Brain microvascular endothelial cell (primary cell): ENCODE data around the gene THSD7B.

Experiments
- DNase-seq: peaks from one replicate; pipeline ENCODE4 v3.0.0-alpha.2; 2020
- H3K27ac ChIP-seq: fragments of 250-450 bp; sonication (Bioruptor Pico); 2 replicates; pipeline ENCODE4 v1.5.1; 2020; ENCODE audit warnings: mild to moderate bottlenecking, moderate library complexity
- H3K27me3 ChIP-seq: fragments of 250-450 bp; sonication (Bioruptor Pico); replicated peaks from 2 replicates; pipeline ENCODE4 v1.5.1; 2020; ENCODE audit warnings: mild to moderate bottlenecking
- H3K36me3 ChIP-seq: fragments of 250-450 bp; sonication (Bioruptor Pico); replicated peaks from 2 replicates; pipeline ENCODE4 v1.5.1; 2020; ENCODE audit warnings: mild to moderate bottlenecking
- H3K4me3 ChIP-seq: 2 replicates; pipeline ENCODE4 v1.5.1; 2011; ENCODE audit warnings: low read depth, mild to moderate bottlenecking, control low read depth, low read length, moderate library complexity
- in situ Hi-C: cut with HindIII; loops from 2 replicates; pipeline ENCODE4 v1.10.0; 2017; ENCODE audit warnings: low sequenced_read_pairs, low pct_ligation_motif_present
- TF ChIP-seq, protein P1 (sequence below): IDR thresholded peaks from 2 replicates; pipeline ENCODE4 v1.5.1; 2011; ENCODE audit warnings: low read depth, mild to moderate bottlenecking, moderate library complexity, low read length, control low read depth, inconsistent platforms; ENCODE audit errors: missing control alignments

THSD7B gene

GRCh38 chr2:136919682-136920081 is 154.3 kb downstream of the THSD7B start:
- TF ChIP-seq, protein P1, sequence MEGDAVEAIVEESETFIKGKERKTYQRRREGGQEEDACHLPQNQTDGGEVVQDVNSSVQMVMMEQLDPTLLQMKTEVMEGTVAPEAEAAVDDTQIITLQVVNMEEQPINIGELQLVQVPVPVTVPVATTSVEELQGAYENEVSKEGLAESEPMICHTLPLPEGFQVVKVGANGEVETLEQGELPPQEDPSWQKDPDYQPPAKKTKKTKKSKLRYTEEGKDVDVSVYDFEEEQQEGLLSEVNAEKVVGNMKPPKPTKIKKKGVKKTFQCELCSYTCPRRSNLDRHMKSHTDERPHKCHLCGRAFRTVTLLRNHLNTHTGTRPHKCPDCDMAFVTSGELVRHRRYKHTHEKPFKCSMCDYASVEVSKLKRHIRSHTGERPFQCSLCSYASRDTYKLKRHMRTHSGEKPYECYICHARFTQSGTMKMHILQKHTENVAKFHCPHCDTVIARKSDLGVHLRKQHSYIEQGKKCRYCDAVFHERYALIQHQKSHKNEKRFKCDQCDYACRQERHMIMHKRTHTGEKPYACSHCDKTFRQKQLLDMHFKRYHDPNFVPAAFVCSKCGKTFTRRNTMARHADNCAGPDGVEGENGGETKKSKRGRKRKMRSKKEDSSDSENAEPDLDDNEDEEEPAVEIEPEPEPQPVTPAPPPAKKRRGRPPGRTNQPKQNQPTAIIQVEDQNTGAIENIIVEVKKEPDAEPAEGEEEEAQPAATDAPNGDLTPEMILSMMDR, result no peak
- no peak overlapping the region for H3K27ac ChIP-seq
- H3K4me3 ChIP-seq, result no peak overlapping the region
- H3K36me3 ChIP-seq, result no peaks in the 10 kb centered on the region
- DNase-seq, result no peak
- no peaks in the 10 kb centered on the region for H3K27me3 ChIP-seq
- in situ Hi-C loops, result no loop called here

DNA sequence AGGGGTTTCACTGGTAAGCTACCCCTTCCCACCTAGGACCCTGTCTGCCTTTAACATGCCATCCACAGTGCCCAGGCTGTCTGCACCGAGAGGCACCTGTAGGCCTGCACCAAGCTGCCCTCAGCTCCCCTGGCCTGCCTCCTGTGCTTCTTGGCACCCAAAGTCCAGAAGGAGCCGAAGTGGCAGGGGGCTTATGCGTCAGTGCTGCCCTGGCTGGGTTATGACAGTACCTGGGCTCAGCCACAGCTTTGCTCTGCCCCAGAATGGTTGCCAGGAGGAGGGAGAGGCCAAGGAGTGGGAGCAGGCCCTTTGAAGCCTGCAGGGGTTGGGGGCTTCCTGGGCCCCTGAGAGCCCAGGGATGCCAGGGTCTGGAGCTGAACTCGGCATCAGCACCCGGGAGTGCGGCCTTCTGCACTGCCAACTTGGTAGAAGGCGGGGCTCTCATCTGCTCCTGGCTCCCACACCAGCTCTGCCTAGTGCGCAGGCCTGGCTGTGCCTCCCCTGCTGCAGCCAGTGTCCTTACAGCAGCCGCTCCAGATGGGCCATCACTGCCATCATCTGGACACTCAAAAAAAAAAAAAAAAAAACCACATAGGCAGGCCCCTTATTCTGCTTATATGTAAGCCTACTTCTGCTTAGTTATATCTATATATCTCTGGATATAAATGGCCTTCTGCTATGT is 155.4 kb downstream of the THSD7B start:
- in situ Hi-C loops, result no loop called here
- no peaks in the 10 kb centered on the region for H3K27me3 ChIP-seq
- TF ChIP-seq, protein P1, result no peak
- no peaks in the 10 kb centered on the region for H3K36me3 ChIP-seq
- no peak overlapping the region for H3K27ac ChIP-seq
- no peak for DNase-seq
- H3K4me3 ChIP-seq, result no peak overlapping the region

- TF ChIP-seq, protein P1, result no peak
- no peaks in the 10 kb centered on the region for H3K36me3 ChIP-seq
- H3K27me3 ChIP-seq, result no peaks in the 10 kb centered on the region
- no peak overlapping the region for H3K27ac ChIP-seq
- no peak overlapping the region for H3K4me3 ChIP-seq
- no peak for DNase-seq
- in situ Hi-C loops, result no loop called here
Observed at GRCh38 chr2:136927156-136927555, 161.8 kb downstream of the THSD7B start.

DNA sequence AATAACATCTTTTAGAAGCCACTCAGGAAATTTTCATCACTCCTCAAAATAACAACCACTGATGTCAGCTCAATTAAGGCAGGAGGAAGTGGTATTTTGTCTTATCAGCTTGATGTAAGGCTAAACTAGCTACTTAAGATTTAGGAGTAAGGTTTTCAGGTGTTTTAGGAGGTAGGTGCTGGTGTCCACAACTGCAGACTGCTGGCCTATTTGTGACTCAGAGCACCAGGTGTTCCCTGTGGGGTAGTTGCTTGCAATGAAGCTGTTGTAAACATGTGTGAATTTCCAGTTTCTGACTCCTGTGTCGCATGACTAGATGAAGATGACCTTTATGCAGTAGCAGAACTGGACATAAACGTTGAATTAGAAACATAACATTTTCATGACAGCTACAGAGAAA is 164.2 kb downstream of the THSD7B start:
- no peaks in the 10 kb centered on the region for H3K27me3 ChIP-seq
- TF ChIP-seq, protein P1, result no peak
- no peak overlapping the region for H3K4me3 ChIP-seq
- DNase-seq, result no peak
- H3K36me3 ChIP-seq, result no peaks in the 10 kb centered on the region
- no peak overlapping the region for H3K27ac ChIP-seq
- in situ Hi-C loops, result no loop called here

DNA sequence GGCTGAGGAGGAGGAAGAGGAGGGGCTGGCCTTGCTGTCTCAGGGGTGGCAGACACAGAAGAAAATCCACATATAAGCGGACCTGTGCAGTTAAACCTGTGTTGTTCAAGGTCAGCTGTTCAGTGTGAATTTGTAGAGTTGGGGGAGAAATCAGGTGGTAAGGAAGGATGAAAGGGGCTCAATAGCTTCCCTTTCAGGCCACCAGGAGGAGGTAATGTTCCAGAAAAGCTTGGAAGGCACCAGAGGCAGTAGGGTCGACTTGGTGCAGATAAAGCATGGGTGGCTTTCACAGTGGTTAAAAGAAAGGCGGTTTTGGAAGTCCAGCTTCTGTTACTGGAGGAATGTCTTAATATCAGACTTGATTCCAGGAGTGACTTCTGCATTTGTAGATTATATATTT is 167.4 kb downstream of the THSD7B start:
- no peaks in the 10 kb centered on the region for H3K36me3 ChIP-seq
- no peaks in the 10 kb centered on the region for H3K27me3 ChIP-seq
- DNase-seq, result peak; percentile 45
- no peak overlapping the region for H3K27ac ChIP-seq
- H3K4me3 ChIP-seq, result no peak overlapping the region
- in situ Hi-C loops, result no loop called here
- TF ChIP-seq, protein P1, result peak; percentile 75

- no peak for DNase-seq
Observed at GRCh38 chr2:136935119-136935518, 169.8 kb downstream of the THSD7B start.

More at GRCh38 chr2:136935119-136935518, 169.8 kb downstream of the THSD7B start:
- Histone ChIP-seq H3K36me3 (no peaks in the 10 kb centered on the region), H3K27me3 (no peaks in the 10 kb centered on the region), H3K27ac (no peak overlapping the region), H3K4me3 (no peak overlapping the region)
- TF ChIP-seq, protein P1, result no peak
- in situ Hi-C loops, result no loop called here
